Astrocyte (in vitro differentiated cells and primary cell): ENCODE measurements around the gene KDM1A.

Source experiments
- CTCF ChIP-seq: IDR thresholded peaks from 2 replicates; pipeline ENCODE4 v1.5.1; 2011; ENCODE audit warnings: low read depth, mild to moderate bottlenecking, inconsistent platforms, low read length, moderate library complexity; ENCODE audit not compliant: insufficient read depth
- EZH2 ChIP-seq: IDR thresholded peaks from 2 replicates; pipeline ENCODE4 v1.6.1; 2012; ENCODE audit warnings: mild to moderate bottlenecking, low read length, inconsistent platforms; ENCODE audit not compliant: insufficient read depth

DNA sequence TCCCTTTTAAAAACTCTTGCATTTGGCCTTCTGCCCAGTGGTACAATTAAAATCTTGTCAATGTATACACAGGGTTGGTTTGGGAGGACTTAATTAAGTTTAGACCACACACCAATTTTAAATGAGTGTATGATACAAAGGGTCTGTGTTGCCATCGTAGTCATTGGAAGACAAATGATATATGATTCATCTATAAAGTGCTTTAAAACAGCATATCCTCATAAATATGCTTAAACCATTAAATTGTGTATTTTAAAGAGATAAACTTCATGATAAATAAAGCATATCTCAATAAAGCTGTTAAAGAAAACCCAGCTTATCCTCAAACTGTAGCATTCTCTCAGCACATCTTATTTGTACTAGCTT, 79.9 kb downstream of the KDM1A start:
- TF ChIP-seq CTCF (no peak), EZH2 (no peak)
